Stomach (tissue), 4 donors: ENCODE data around the gene HOXB6.

Source experiments
- POLR2AphosphoS5 ChIP-seq, 3 donors: sonication (generic); formaldehyde crosslinking; IDR thresholded peaks; one replicate each; pipeline ENCODE4 v1.6.1; 2016; ENCODE audit warnings: antibody characterized with exemption in 3 of 3
- TF ChIP-seq, protein P1 (sequence below), 7 experiments: fragments of 450-650 bp in 4 of 7; fragments of 200-600 bp in 3 of 7; sonication (generic) in 3 of 7; IDR thresholded peaks; one replicate each; pipeline ENCODE4 v1.5.1; 2016 to 2019; ENCODE audit warnings: antibody characterized with exemption in 7 of 7, control low read depth in 2 of 7, mild to moderate bottlenecking in 1 of 7

DNA sequence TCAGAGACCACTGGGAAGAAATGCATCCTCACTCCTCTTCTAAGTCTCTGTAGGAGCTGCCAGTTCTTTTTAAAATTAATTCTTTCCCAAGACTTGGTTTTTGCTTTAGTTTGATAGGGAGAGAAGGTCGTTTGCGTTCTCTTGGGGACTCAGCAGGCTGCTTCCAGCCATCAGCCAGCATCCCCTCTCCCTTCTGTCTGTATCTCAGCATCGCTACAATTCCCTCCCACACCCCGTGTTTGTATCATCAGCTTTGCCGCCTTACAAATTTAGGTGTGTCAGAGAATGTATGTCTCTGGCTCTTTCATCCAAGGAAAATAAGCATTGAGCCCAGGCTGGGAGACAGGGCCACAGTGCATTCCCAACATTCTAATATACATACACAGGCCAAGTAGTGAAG is 5.4 kb downstream of the HOXB6 start:
- TF ChIP-seq, protein P1, sequence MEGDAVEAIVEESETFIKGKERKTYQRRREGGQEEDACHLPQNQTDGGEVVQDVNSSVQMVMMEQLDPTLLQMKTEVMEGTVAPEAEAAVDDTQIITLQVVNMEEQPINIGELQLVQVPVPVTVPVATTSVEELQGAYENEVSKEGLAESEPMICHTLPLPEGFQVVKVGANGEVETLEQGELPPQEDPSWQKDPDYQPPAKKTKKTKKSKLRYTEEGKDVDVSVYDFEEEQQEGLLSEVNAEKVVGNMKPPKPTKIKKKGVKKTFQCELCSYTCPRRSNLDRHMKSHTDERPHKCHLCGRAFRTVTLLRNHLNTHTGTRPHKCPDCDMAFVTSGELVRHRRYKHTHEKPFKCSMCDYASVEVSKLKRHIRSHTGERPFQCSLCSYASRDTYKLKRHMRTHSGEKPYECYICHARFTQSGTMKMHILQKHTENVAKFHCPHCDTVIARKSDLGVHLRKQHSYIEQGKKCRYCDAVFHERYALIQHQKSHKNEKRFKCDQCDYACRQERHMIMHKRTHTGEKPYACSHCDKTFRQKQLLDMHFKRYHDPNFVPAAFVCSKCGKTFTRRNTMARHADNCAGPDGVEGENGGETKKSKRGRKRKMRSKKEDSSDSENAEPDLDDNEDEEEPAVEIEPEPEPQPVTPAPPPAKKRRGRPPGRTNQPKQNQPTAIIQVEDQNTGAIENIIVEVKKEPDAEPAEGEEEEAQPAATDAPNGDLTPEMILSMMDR (IDR thresholded peaks at IDR 0.05) = no peak
- no peak for TF ChIP-seq POLR2AphosphoS5 (IDR thresholded peaks at IDR 0.05)
